LNCaP clone FGC (cell line): Measurements from ENCODE around the gene NUP43.

Source experiments
- DNase-seq: peaks from one replicate; pipeline ENCODE4 v3.0.0-alpha.2; 2011; ENCODE audit warnings: low read depth
- H3K4me3 ChIP-seq: 2 replicates; pipeline ENCODE4 v1.5.1; 2011; ENCODE audit warnings: mild to moderate bottlenecking, low read depth, low read length, control low read depth
- CTCF ChIP-seq: IDR thresholded peaks from 2 replicates; pipeline ENCODE4 v1.5.1; 2012; ENCODE audit warnings: mild to moderate bottlenecking; ENCODE audit not compliant: control insufficient read depth, insufficient read depth; ENCODE audit errors: extremely low read depth

The NUP43 gene

GRCh38 chr6:149746147-149746946, at the start of gene NUP43:
Gene NUP43 (minus strand): TSS chr6:149746529. CDS start chr6:149746495, 34 bp downstream.
- peak; percentile 32; the same call in 1 of the 2 replicates for TF ChIP-seq CTCF
- peak; percentile 91 for DNase-seq
- peak within 1 kb of the TSS; percentile 75 for H3K4me3 ChIP-seq

- no peak for DNase-seq
- no peak for TF ChIP-seq CTCF
- no peak overlapping the region for H3K4me3 ChIP-seq
Observed at GRCh38 chr6:149783551-149783950, 37.2 kb upstream of the NUP43 start.

GRCh38 chr6:149782337-149782736, 36.0 kb upstream of the NUP43 start:
- TF ChIP-seq CTCF: no peak
- no peak for DNase-seq
- H3K4me3 ChIP-seq: no peak overlapping the region

- H3K4me3 ChIP-seq: no peak overlapping the region
- DNase-seq: no peak
- no peak for TF ChIP-seq CTCF
Observed at GRCh38 chr6:149781715-149782114, 35.4 kb upstream of the NUP43 start.

GRCh38 chr6:149779644-149779963, 33.3 kb upstream of the NUP43 start:
- DNase-seq: no peak
- H3K4me3 ChIP-seq: no peak overlapping the region
- no peak for TF ChIP-seq CTCF

GRCh38 chr6:149777624-149778023, 31.3 kb upstream of the NUP43 start:
- no peak overlapping the region for H3K4me3 ChIP-seq
- no peak for DNase-seq
- no peak for TF ChIP-seq CTCF

GRCh38 chr6:149771925-149772324, 25.6 kb upstream of the NUP43 start:
- no peak for DNase-seq
- H3K4me3 ChIP-seq: no peak overlapping the region
- TF ChIP-seq CTCF: no peak
